Testis (tissue), 2 donors: ENCODE measurements around the gene HSF4.

Source experiments
- CTCF ChIP-seq, 3 experiments: fragments of 450-650 bp in 2 of 3; fragments of 200-600 bp in 1 of 3; sonication (generic) in 1 of 3; IDR thresholded peaks; one replicate each; pipeline ENCODE4 v1.5.1; 2016 to 2019; ENCODE audit warnings: antibody characterized with exemption in 3 of 3, mild to moderate bottlenecking in 2 of 3, moderate library complexity in 1 of 3
- POLR2A ChIP-seq: fragments of 450-650 bp; IDR thresholded peaks from one replicate; pipeline ENCODE4 v1.6.1; 2017; ENCODE audit warnings: antibody characterized with exemption, mild to moderate bottlenecking, moderate library complexity

DNA sequence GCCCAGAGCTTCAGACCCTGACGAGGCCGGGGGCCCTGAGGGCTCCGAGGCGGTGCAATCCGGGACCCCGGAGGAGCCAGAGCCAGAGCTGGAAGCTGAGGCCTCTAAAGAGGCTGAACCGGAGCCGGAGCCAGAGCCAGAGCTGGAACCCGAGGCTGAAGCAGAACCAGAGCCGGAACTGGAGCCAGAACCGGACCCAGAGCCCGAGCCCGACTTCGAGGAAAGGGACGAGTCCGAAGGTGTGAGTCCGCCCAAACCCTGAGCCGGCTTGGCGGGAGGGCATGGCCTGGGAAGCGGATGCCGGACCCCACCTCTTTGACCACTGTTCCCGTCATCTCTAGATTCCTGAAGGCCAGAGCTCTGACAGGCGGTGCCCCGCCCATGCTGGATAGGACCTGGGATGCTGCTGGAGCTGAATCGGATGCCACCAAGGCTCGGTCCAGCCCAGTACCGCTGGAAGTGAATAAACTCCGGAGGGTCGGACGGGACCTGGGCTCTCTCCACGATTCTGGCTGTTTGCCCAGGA is 10.2 kb downstream of the HSF4 start:
- TF ChIP-seq CTCF (IDR thresholded peaks at IDR 0.05) (no peak), POLR2A (no peak)
